NCI-H526 treated with DMSO at 0.1 percent for 48 hours (cell line): ENCODE results near the gene TTC34.
"Not testable (repeated sequence)": the region's sequence is repeated elsewhere in the genome, so short reads cannot be mapped to it uniquely, and the experiment has no call there.

ENCODE experiments used
- DNase-seq: peaks from one replicate; lab custom pipeline; 2025; lab: John Stamatoyannopoulos, UW

Gene TTC34

GRCh38 chr1:2639607-2640521, 161.6 kb downstream of the TTC34 start:
- DNase-seq: no peak

GRCh38 chr1:2639203-2639602, 162.3 kb downstream of the TTC34 start:
- no peak for DNase-seq

DNA sequence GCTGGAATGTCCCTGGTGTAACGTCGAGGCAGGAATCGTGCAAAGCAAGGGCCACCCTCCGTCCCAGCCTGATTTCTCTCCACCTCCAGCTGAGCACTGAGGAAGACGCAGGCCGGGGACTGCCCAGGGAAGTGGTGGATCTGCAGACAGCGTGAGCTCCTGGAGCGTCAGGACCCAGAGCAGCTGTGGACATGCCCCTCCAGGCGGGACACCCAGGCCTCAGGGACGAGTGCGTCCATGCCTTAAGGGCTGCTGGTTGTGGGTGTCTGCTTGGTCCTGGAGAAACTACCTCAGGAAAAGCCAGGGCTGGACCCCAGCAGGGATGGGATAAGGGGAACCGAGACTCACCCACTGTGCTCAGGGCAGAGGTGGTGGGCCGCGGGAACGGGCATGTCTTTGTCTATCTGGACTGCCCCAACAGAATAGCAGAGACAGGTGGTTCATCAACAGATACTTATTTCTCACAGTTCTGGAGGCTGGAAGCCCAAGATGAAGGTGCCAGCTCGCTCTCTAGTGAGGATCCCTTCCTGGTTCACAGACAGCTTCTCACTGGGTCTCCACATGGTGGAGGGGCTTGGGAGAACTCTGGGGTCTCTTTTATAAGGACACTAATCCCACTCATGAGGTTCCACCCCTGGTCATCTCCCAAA, 162.9 kb downstream of the TTC34 start:
- DNase-seq: no peak

GRCh38 chr1:2637442-2638145, 163.9 kb downstream of the TTC34 start:
- DNase-seq: no peak

DNA sequence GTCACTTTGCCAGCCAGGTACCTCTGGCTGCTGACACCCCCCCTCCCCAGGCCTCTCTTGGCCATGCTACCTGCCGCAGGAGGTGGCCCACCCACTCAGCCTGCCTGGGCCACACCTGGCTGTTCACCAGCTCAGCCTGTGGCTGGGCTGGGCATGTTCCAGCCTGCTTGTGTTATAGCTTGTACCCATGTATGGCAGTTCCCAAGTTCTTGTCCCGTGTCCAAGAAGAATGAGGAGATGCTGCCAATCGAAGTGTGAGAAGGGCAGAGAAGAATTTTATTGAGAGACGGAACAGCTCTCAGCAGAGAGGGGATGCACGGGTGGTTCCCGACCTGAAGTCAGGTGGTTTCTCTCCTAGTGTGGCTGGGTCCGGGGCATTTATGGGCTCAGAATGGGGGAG, 164.8 kb downstream of the TTC34 start:
- DNase-seq: no peak

DNA sequence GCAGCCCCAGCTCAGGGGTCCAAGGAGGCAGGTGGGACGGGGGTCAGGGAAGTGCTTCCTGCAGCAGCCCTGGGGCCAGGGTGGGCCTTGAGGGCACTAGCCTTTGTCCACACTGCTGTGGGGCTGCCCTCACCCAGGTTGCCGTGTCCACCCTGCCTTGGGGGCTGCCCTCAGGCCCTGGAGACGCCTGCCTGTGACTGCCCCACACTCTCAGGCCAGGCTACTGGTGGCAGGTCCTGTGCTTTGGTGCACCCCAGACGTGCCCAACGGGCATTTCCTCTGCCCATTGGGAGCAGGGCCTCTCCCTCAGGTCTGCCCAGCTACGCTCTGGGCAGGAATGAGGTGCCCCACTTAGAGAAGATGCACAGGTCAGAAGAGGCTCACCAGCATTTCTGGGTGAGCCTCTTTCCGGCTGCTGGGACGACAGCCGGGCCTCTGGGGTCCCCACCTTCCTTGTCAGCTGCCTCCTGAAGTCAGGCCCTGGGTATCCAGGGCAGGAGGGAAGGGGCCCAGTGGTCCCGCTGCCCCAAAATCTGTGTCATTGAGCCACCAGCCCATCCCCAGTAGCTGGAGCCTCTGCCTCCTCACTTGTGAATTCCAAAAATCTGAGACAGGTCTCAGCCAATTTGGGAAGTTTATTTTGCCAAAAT, 166.0 kb downstream of the TTC34 start:
- no peak for DNase-seq

GRCh38 chr1:2633936-2634491, 167.5 kb downstream of the TTC34 start:
- no peak for DNase-seq

- DNase-seq: no peak
These were observed 168.0 kb downstream of the TTC34 start for GRCh38 chr1:2633366-2633935.

GRCh38 chr1:2632561-2633361, 168.7 kb downstream of the TTC34 start, which contains the start of gene MMEL1:
MMEL1 (minus strand) TSS chr1:2633016; CDS start chr1:2629484, 3,532 bp downstream.
- no peak for DNase-seq

- no peak for DNase-seq
These were observed 169.5 kb downstream of the TTC34 start for GRCh38 chr1:2632051-2632430.

GRCh38 chr1:2631136-2632050, 170.1 kb downstream of the TTC34 start:
- DNase-seq: no peak

- DNase-seq: no peak
These were observed 170.9 kb downstream of the TTC34 start for GRCh38 chr1:2630498-2631135.

GRCh38 chr1:2629627-2630497, 171.6 kb downstream of the TTC34 start:
- DNase-seq: no peak

GRCh38 chr1:2628933-2629626, 172.4 kb downstream of the TTC34 start:
- DNase-seq: no peak

DNA sequence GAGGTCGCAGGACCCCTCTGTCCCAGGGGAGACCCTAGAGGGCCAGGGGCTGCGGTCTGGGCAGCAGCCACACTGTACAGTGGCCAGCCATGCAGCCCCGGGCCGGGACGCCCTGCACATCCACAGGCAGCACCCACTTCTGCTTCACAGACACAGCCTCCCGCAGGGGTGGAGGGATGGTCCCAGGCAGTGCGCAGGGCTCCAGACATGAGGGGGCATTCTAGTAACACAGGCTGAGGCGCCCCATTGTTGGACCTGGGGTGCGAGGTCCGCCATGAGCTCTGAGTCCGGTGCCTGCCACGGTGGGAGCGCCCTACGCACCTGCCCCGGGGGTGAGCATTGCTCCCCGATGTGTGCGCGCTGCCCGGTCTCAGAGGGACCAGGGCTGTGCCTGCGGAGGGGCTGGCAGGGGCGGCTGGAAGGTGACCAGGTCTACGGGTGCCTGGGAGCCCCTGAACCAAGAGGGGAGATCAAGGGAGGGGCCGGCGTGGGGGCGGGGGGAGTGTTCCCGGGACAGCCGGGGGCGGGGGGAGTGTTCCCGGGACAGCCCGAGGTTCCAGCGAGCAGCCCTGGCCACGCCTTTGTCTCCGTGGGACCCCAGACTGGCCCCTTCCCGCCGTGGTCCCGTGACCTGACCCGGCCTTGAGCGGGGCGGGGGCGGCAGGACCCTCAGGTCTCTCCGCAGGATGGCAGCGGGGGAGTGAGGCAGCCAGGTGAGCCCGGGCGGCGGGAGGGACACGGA, 173.1 kb downstream of the TTC34 start:
- DNase-seq: no peak

GRCh38 chr1:2627746-2628145, 173.7 kb downstream of the TTC34 start:
- no peak for DNase-seq

DNA sequence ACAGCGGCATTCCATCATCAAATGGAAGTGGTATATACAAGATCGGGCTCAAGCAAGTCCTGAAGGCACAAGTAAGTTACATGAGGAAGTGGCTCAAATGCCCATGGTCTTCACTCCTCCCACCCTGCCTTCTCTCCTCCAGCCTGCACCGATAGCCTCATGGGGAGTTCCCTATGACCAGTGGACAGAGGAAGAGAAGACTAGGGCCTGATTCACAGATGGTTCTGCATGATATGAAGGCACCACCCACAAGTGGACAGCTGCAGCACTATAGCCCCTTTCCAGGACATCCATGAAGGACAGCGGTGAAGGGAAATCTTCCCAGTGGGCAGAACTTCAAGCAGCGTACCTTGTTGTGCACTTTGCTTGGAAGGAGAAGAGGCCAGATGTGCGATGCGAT, 175.7 kb downstream of the TTC34 start:
- DNase-seq: not testable (repeated sequence)
